ENCODE data around the gene IL4R. TPM values are rescaled to one million over a fixed set of nuclear protein-coding genes. Genes with fewer than 3 reads are reported as not detected.

IL4R gene
- total and polyA plus RNA-seq, 7 donors, result 2.1 to 9.6 (median 6.5) TPM

DNA sequence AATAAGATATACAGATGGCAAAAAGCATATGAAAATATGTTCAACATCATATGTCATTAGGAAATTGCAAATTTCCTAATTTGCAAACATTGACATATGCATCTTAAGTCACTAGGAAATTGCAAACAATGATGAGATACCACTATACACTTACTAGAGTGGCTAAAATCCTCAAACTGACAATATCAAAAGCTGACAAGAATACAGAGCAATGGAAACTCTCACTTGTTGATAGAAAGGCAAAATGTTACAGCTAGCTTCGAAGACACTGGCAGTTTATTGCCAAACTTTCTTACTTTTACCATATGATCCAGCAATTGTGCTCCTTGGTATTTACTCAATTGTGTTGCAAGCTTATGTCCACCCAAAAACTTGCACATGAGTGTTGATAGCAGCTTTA lies 5.0 kb upstream of the IL4R start:
- H3K27me3 ChIP-seq (ENCODE audit: insufficient read depth in 3 of 3, low read length in 2 of 3), result peaks cover 0 to 11% (median 3%) of the 10 kb centered on the region in 3 donors
- no peak overlapping the region for H3K27ac ChIP-seq
- TF ChIP-seq, protein P1, sequence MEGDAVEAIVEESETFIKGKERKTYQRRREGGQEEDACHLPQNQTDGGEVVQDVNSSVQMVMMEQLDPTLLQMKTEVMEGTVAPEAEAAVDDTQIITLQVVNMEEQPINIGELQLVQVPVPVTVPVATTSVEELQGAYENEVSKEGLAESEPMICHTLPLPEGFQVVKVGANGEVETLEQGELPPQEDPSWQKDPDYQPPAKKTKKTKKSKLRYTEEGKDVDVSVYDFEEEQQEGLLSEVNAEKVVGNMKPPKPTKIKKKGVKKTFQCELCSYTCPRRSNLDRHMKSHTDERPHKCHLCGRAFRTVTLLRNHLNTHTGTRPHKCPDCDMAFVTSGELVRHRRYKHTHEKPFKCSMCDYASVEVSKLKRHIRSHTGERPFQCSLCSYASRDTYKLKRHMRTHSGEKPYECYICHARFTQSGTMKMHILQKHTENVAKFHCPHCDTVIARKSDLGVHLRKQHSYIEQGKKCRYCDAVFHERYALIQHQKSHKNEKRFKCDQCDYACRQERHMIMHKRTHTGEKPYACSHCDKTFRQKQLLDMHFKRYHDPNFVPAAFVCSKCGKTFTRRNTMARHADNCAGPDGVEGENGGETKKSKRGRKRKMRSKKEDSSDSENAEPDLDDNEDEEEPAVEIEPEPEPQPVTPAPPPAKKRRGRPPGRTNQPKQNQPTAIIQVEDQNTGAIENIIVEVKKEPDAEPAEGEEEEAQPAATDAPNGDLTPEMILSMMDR (IDR thresholded peaks at IDR 0.05), result no peak
- H3K4me1 ChIP-seq, result no peaks in the 10 kb centered on the region
- H3K36me3 ChIP-seq (ENCODE audit: insufficient read depth in 1 of 2, low read depth in 1 of 2), result no peaks in the 10 kb centered on the region
- no peak for DNase-seq
- H3K9me3 ChIP-seq, result no peaks in the 10 kb centered on the region
- intact Hi-C loops (cut with DNase I), result no loop called here
- ATAC-seq, result no peak
- WGBS, 3 donors, result 85 to 89% (median 86%) methylated on average over 1 of the region's 1 CpG
- no peak overlapping the region for H3K4me3 ChIP-seq

DNA sequence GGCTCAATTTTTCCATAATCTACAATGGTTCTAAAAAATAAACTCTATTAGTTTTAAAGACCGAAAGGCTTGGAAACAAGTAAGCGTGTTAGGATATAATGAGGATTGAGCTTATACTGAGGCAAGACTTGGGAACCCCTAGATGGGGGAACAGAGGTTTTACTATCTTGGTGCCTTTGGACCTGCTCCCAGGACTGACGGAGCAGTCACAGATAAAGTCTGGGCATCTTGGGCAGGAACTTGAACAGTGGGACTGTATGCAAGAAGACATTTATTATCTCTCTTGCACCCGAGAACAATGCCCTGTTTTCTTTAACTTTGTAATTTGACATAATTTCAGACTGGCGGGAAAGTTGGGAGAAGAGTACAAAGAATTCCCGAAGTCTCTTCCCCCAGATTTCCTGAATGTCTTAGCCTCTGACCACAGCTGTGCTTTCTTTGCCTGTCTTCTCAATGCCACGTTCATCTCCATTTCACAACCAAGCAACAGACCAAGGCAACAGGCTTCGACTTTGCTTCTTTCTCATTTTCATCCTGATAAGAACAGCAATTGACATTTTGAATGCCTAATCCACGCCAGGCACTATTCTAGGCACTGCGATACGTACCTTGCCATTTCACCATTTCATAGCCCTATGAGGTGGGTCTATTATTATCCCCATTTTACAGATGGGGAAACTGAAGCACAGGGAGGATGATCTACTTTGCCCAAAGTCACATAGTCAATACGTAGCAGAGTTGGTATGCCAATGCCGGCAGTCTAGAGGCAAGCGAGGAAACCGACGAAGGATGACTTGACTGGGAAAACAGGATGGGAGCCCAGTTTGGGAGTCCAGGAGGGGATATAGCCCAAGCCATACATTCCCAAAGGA lies 3.0 kb upstream of the IL4R start:
- intact Hi-C loops (cut with DNase I), result no loop called here
- no peak for DNase-seq
- Histone ChIP-seq H3K9me3 (no peaks in the 10 kb centered on the region), H3K4me3 (no peak overlapping the region), H3K36me3 (ENCODE audit: insufficient read depth in 1 of 2, low read depth in 1 of 2) (no peaks in the 10 kb centered on the region), H3K4me1 (no peaks in the 10 kb centered on the region), H3K27ac (no peak overlapping the region), H3K27me3 (ENCODE audit: insufficient read depth in 3 of 3, low read length in 2 of 3) (peaks cover 0 to 29% (median 4%) of the 10 kb centered on the region in 3 donors)
- 73 to 78% (median 76%) methylated on average over 16 of the region's 16 CpGs for WGBS, 3 donors
- TF ChIP-seq, protein P1 (IDR thresholded peaks at IDR 0.05), result no peak
- no peak for ATAC-seq

DNA sequence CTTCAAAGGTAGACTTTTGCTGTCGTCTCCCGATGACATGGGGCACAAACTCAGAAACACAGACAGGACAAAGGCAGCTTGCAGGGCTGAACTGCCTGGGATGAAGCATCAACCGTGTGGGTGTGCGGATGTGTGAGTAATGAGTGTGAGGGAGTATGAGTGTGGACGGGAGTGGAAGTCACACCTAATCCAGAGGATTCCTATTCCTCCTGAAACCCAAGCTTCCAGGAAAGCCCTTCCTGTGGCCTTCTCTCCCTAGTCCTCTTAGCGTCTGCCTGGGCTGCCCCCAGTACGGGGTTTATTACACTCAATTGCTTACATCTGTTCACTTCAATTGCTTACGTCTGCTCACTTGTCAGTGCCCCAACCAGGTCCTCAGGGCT lies 2.3 kb upstream of the IL4R start:
- TF ChIP-seq, protein P1 (IDR thresholded peaks at IDR 0.05), result no peak
- H3K36me3 ChIP-seq (ENCODE audit: insufficient read depth in 1 of 2, low read depth in 1 of 2), result no peaks in the 10 kb centered on the region
- intact Hi-C loops (cut with DNase I), result no loop called here
- H3K27ac ChIP-seq, result no peak overlapping the region
- no peaks in the 10 kb centered on the region for H3K9me3 ChIP-seq
- DNase-seq (no peak), ATAC-seq (no peak)
- H3K4me3 ChIP-seq, result no peak overlapping the region
- 60 to 71% (median 65%) methylated on average over 8 of the region's 8 CpGs for WGBS, 3 donors
- no peaks in the 10 kb centered on the region for H3K4me1 ChIP-seq
- H3K27me3 ChIP-seq (ENCODE audit: insufficient read depth in 3 of 3, low read length in 2 of 3), result peaks cover 0 to 29% (median 4%) of the 10 kb centered on the region in 3 donors

DNA sequence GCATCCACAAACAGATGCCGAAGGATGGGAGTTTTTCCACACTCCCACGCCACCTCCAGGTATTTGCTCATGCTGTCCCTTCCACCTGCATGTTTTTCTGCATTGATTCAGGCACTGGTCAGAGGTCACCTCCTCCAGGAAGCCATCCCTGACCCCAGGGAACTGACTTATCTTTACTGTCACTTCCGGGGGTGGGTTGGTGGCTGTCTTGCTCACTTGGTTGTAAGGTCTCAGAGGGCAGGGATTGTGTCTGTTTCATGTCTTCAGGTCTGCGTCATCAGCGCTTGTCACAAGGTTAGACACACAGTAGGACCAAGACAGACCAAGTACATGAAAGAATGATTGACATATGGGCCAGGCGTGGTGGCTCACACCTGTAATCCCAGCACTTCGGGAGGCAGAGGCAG lies 1.9 kb upstream of the IL4R start:
- no peak overlapping the region for H3K27ac ChIP-seq
- H3K4me1 ChIP-seq, result no peaks in the 10 kb centered on the region
- intact Hi-C loops (cut with DNase I), result no loop called here
- ATAC-seq (no peak), DNase-seq (no peak)
- 86 to 91% (median 90%) methylated on average over 7 of the region's 7 CpGs for WGBS, 3 donors
- H3K9me3 ChIP-seq, result no peaks in the 10 kb centered on the region
- TF ChIP-seq, protein P1 (IDR thresholded peaks at IDR 0.05), result no peak
- peaks cover 0 to 30% (median 4%) of the 10 kb centered on the region in 3 donors for H3K27me3 ChIP-seq (ENCODE audit: insufficient read depth in 3 of 3, low read length in 2 of 3)
- H3K36me3 ChIP-seq (ENCODE audit: insufficient read depth in 1 of 2, low read depth in 1 of 2), result no peaks in the 10 kb centered on the region
- no peak overlapping the region for H3K4me3 ChIP-seq

Data from psoas muscle (tissue), 8 donors.